ENCODE measurements around the gene ZNF668. TPM values are rescaled to one million over a fixed set of nuclear protein-coding genes. Genes with fewer than 3 reads are reported as not detected.

Gene ZNF668
- total RNA-seq, 1 donor from 2014 or later: 13.6 TPM

- peaks cover 19% of the 10 kb centered on the region for H3K4me1 Mint-ChIP-seq (ENCODE audit: unreplicated experiment)
- H3K36me3 Mint-ChIP-seq (ENCODE audit: low read depth, unreplicated experiment): peaks cover 32% of the 10 kb centered on the region
- H3K9me3 Mint-ChIP-seq (ENCODE audit: unreplicated experiment): no peaks in the 10 kb centered on the region
- no peak overlapping the region for H3K27ac Mint-ChIP-seq (ENCODE audit: unreplicated experiment)
- H3K4me3 Mint-ChIP-seq (ENCODE audit: unreplicated experiment): no peak overlapping the region
- no peak for TF ChIP-seq CTCF (IDR thresholded peaks at IDR 0.05; ENCODE audit: unreplicated experiment)
- no peak for DNase-seq (ENCODE audit: low spot score)
- peaks cover 31% of the 10 kb centered on the region for H3K27me3 Mint-ChIP-seq (ENCODE audit: unreplicated experiment)
Measured at GRCh38 chr16:31077024-31077423, 3.0 kb upstream of the ZNF668 start.

GRCh38 chr16:31076319-31076718 lies 2.3 kb upstream of the ZNF668 start:
- peaks cover 32% of the 10 kb centered on the region for H3K36me3 Mint-ChIP-seq (ENCODE audit: low read depth, unreplicated experiment)
- peak overlapping the region; percentile 51 for H3K4me3 Mint-ChIP-seq (ENCODE audit: unreplicated experiment)
- no peak for DNase-seq (ENCODE audit: low spot score)
- H3K27me3 Mint-ChIP-seq (ENCODE audit: unreplicated experiment): peaks cover 31% of the 10 kb centered on the region
- H3K9me3 Mint-ChIP-seq (ENCODE audit: unreplicated experiment): no peaks in the 10 kb centered on the region
- TF ChIP-seq CTCF (IDR thresholded peaks at IDR 0.05; ENCODE audit: unreplicated experiment): no peak
- H3K27ac Mint-ChIP-seq (ENCODE audit: unreplicated experiment): no peak overlapping the region
- H3K4me1 Mint-ChIP-seq (ENCODE audit: unreplicated experiment): peaks cover 25% of the 10 kb centered on the region

GRCh38 chr16:31074814-31075183 lies 759 bp upstream of the ZNF668 start:
- peak overlapping the region; percentile 99 for H3K27ac Mint-ChIP-seq (ENCODE audit: unreplicated experiment)
- DNase-seq (ENCODE audit: low spot score): no peak
- no peak for TF ChIP-seq CTCF (IDR thresholded peaks at IDR 0.05; ENCODE audit: unreplicated experiment)
- H3K9me3 Mint-ChIP-seq (ENCODE audit: unreplicated experiment): no peaks in the 10 kb centered on the region
- H3K36me3 Mint-ChIP-seq (ENCODE audit: low read depth, unreplicated experiment): peaks cover 27% of the 10 kb centered on the region
- peak overlapping the region; percentile 99 for H3K4me3 Mint-ChIP-seq (ENCODE audit: unreplicated experiment)
- H3K27me3 Mint-ChIP-seq (ENCODE audit: unreplicated experiment): peaks cover 28% of the 10 kb centered on the region
- peaks cover 25% of the 10 kb centered on the region for H3K4me1 Mint-ChIP-seq (ENCODE audit: unreplicated experiment)

GRCh38 chr16:31073142-31073969 lies 684 bp downstream of the ZNF668 start:
- peak; percentile 94 for DNase-seq (ENCODE audit: low spot score)
- Mint-ChIP-seq H3K4me1 (ENCODE audit: unreplicated experiment) (peaks cover 25% of the 10 kb centered on the region), H3K27me3 (ENCODE audit: unreplicated experiment) (peaks cover 25% of the 10 kb centered on the region), H3K4me3 (ENCODE audit: unreplicated experiment) (peak overlapping the region; percentile 99), H3K9me3 (ENCODE audit: unreplicated experiment) (no peaks in the 10 kb centered on the region), H3K27ac (ENCODE audit: unreplicated experiment) (peak overlapping the region; percentile 99), H3K36me3 (ENCODE audit: low read depth, unreplicated experiment) (peaks cover 18% of the 10 kb centered on the region)
- no peak for TF ChIP-seq CTCF (IDR thresholded peaks at IDR 0.05; ENCODE audit: unreplicated experiment)

- TF ChIP-seq CTCF (IDR thresholded peaks at IDR 0.05; ENCODE audit: unreplicated experiment): no peak
- peaks cover 11% of the 10 kb centered on the region for H3K36me3 Mint-ChIP-seq (ENCODE audit: low read depth, unreplicated experiment)
- peak overlapping the region; percentile 98 for H3K27ac Mint-ChIP-seq (ENCODE audit: unreplicated experiment)
- peak overlapping the region; percentile 98 for H3K4me3 Mint-ChIP-seq (ENCODE audit: unreplicated experiment)
- peak; percentile 18 for DNase-seq (ENCODE audit: low spot score)
- H3K27me3 Mint-ChIP-seq (ENCODE audit: unreplicated experiment): peaks cover 18% of the 10 kb centered on the region
- H3K9me3 Mint-ChIP-seq (ENCODE audit: unreplicated experiment): no peaks in the 10 kb centered on the region
- peaks cover 25% of the 10 kb centered on the region for H3K4me1 Mint-ChIP-seq (ENCODE audit: unreplicated experiment)
Measured at GRCh38 chr16:31072540-31073141, 1.4 kb downstream of the ZNF668 start.

All from endothelial cell (in vitro differentiated cells).